GM12892 (cell line): Measurements from ENCODE around the gene BDNF.

Experiments
- POLR2A ChIP-seq: IDR thresholded peaks from 2 replicates; pipeline ENCODE4 v1.6.1; 2011; ENCODE audit warnings: low read depth, low read length, control low read depth
- POLR2AphosphoS5 ChIP-seq: IDR thresholded peaks from 2 replicates; pipeline ENCODE4 v1.6.1; 2011; ENCODE audit warnings: low read depth, low read length, control low read depth
- TAF1 ChIP-seq: IDR thresholded peaks from 2 replicates; pipeline ENCODE4 v1.6.1; 2011; ENCODE audit warnings: low read depth, mild to moderate bottlenecking, control low read depth, low read length, borderline replicate concordance

GRCh38 chr11:27717801-27718229 is 17.6 kb upstream of the BDNF start:
- TF ChIP-seq POLR2AphosphoS5 (no peak), TAF1 (no peak), POLR2A (no peak)
